Thoracic aorta (tissue), 2 donors: ENCODE data around the gene ITPR3. TPM values are rescaled to one million over a fixed set of nuclear protein-coding genes. Genes with fewer than 3 reads are reported as not detected.
A peak's percentile ranks its signal among the peaks of the same experiment; 100 is the strongest.
"Not testable (repeated sequence)": the region's sequence is repeated elsewhere in the genome, so short reads cannot be mapped to it uniquely, and the experiment has no call there.

Source experiments
- ATAC-seq: fragments of 150-250 bp; one replicate; pipeline ENCODE4 v1.8.0; 2017; ENCODE audit warnings: low read depth; ENCODE audit not compliant: insufficient number of reproducible peaks, low FRiP score
- DNase-seq: peaks from one replicate; pipeline ENCODE4 v3.0.0-alpha.2; 2020; ENCODE audit warnings: low spot score
- H3K27ac ChIP-seq, 2 donors: fragments of 200-600 bp; sonication (generic); 1 replicate in 1 of 2; 2 replicates in 1 of 2; pipeline ENCODE4 v1.5.1; 2016; ENCODE audit warnings: mild to moderate bottlenecking in 2 of 2, moderate library complexity in 2 of 2
- H3K27me3 ChIP-seq: fragments of 200-600 bp; sonication (generic); replicated peaks from 2 replicates; pipeline ENCODE4 v1.6.0; 2016; ENCODE audit warnings: mild to moderate bottlenecking; ENCODE audit not compliant: insufficient read depth
- H3K36me3 ChIP-seq: fragments of 200-600 bp; sonication (generic); one replicate; pipeline ENCODE4 v1.5.1; 2016
- H3K4me1 ChIP-seq, 2 donors: fragments of 200-600 bp; sonication (generic); 1 replicate in 1 of 2; 2 replicates in 1 of 2; pipeline versions ENCODE4 v1.5.1 to v1.6.0; 2016; ENCODE audit warnings: low read depth in 2 of 2, mild to moderate bottlenecking in 1 of 2; ENCODE audit not compliant: control insufficient read depth in 1 of 2
- H3K4me3 ChIP-seq: fragments of 200-600 bp; sonication (generic); 2 replicates; pipeline ENCODE4 v1.5.1; 2016; ENCODE audit warnings: mild to moderate bottlenecking
- H3K9me3 ChIP-seq: fragments of 200-600 bp; sonication (generic); 2 replicates; pipeline ENCODE4 v1.5.1; 2016
- total RNA-seq, 2 donors: library from RNA; depleted of rRNA; stranded (reverse); fragments of >200 nt; gene quantifications; one replicate each; pipeline versions ENCODE4 v1.1.0 to v1.2.3, GENCODE V29; 2016
- TF ChIP-seq, protein P1 (sequence below): fragments of 200-600 bp; sonication (generic); IDR thresholded peaks from one replicate; pipeline ENCODE4 v1.5.1; 2019; ENCODE audit warnings: antibody characterized with exemption

ITPR3 gene
- total RNA-seq, 2 donors from 2014 or later: 15.2 to 21.2 TPM

DNA sequence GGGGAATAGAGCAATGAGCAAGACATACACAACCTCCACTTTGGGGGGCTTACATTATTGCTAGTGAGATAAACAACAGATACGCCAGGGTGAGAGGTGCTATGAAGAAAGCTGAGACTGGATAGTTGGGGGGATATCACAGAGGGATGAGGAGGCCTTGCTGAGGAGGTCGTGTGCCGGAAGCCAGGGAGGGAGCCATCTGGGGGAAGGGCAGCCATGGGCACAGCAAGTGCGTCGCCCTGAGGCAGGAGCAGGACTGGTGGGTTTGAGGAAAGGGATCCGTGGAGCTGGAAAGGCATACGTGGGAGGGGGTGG is 28.9 kb upstream of the ITPR3 start:
- Histone ChIP-seq H3K27ac (no peak overlapping the region), H3K27me3 (no peaks in the 10 kb centered on the region)
- ATAC-seq: no peak

GRCh38 chr6:33592595-33593413 is 28.3 kb upstream of the ITPR3 start:
- no peak for ATAC-seq
- Histone ChIP-seq H3K36me3 (no peaks in the 10 kb centered on the region), H3K4me1 (peaks cover 0 to 7% of the 10 kb centered on the region in 2 donors), H3K27ac (no peak overlapping the region), H3K27me3 (no peaks in the 10 kb centered on the region), H3K4me3 (peak overlapping the region; percentile 54), H3K9me3 (no peaks in the 10 kb centered on the region)
- DNase-seq: no peak
- TF ChIP-seq, protein P1, sequence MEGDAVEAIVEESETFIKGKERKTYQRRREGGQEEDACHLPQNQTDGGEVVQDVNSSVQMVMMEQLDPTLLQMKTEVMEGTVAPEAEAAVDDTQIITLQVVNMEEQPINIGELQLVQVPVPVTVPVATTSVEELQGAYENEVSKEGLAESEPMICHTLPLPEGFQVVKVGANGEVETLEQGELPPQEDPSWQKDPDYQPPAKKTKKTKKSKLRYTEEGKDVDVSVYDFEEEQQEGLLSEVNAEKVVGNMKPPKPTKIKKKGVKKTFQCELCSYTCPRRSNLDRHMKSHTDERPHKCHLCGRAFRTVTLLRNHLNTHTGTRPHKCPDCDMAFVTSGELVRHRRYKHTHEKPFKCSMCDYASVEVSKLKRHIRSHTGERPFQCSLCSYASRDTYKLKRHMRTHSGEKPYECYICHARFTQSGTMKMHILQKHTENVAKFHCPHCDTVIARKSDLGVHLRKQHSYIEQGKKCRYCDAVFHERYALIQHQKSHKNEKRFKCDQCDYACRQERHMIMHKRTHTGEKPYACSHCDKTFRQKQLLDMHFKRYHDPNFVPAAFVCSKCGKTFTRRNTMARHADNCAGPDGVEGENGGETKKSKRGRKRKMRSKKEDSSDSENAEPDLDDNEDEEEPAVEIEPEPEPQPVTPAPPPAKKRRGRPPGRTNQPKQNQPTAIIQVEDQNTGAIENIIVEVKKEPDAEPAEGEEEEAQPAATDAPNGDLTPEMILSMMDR: no peak

More for the DNA sequence above, 28.9 kb upstream of the ITPR3 start:
- Histone ChIP-seq H3K36me3 (no peaks in the 10 kb centered on the region), H3K9me3 (no peaks in the 10 kb centered on the region), H3K4me1 (peaks cover 0 to 6% of the 10 kb centered on the region in 2 donors), H3K4me3 (no peak overlapping the region)
- TF ChIP-seq, protein P1: no peak
- no peak for DNase-seq

DNA sequence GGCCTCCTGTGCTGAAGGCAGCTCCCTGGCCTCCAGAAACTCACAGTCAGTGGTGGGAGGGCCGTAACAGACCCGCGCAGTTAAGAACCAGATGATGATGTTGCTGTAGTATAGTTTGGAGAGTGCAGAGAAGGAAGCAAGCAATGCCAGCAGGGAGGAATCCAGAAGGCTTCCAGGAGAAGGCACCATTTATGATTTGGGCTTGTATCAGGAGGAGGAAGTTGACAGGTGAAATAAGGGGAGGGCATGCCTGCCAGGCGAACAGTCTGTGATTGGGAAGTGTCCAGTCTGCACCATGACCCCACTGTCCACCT is 27.8 kb upstream of the ITPR3 start:
- Histone ChIP-seq H3K36me3 (no peaks in the 10 kb centered on the region), H3K27me3 (no peaks in the 10 kb centered on the region), H3K4me1 (peaks cover 0 to 10% of the 10 kb centered on the region in 2 donors), H3K4me3 (peak overlapping the region; percentile 54), H3K27ac (no peak overlapping the region), H3K9me3 (no peaks in the 10 kb centered on the region)
- TF ChIP-seq, protein P1: no peak
- no peak for ATAC-seq
- no peak for DNase-seq

GRCh38 chr6:33595001-33595846 is 25.9 kb upstream of the ITPR3 start:
- H3K27me3 ChIP-seq: no peaks in the 10 kb centered on the region
- TF ChIP-seq, protein P1: no peak

GRCh38 chr6:33596894-33597293 is 24.2 kb upstream of the ITPR3 start:
- not testable (repeated sequence) for ATAC-seq, H3K27me3 ChIP-seq

More at GRCh38 chr6:33595001-33595846, 25.9 kb upstream of the ITPR3 start:
- Histone ChIP-seq H3K36me3 (no peaks in the 10 kb centered on the region), H3K4me1 (peaks cover 0 to 8% of the 10 kb centered on the region in 2 donors), H3K4me3 (no peak overlapping the region), H3K27ac (no peak overlapping the region), H3K9me3 (no peaks in the 10 kb centered on the region)
- ATAC-seq (no peak), DNase-seq (no peak)

More at GRCh38 chr6:33596894-33597293, 24.2 kb upstream of the ITPR3 start:
- H3K36me3 ChIP-seq, H3K27ac ChIP-seq, DNase-seq, H3K9me3 ChIP-seq, H3K4me1 ChIP-seq, H3K4me3 ChIP-seq: not testable (repeated sequence)
